Measurements from ENCODE around the gene ATP5MK.
"Not testable (repeated sequence)": the region's sequence is repeated elsewhere in the genome, so short reads cannot be mapped to it uniquely, and the experiment has no call there.

ATP5MK gene

GRCh38 chr10:103396067-103396788 lies at the start of gene ATP5MK, which contains the start of gene PDCD11:
ATP5MK (minus strand) TSS chr10:103396475; CDS start chr10:103392457, 4,018 bp downstream.
PDCD11 (plus strand) TSS chr10:103396626; CDS start chr10:103398427, 1,801 bp downstream.
- DNase-seq (ENCODE audit: low read depth in 2 of 2) = peak; percentile 92 to 96

- no peak for DNase-seq (ENCODE audit: low read depth in 2 of 2)
Observed at GRCh38 chr10:103445366-103445765, 49.1 kb upstream of the ATP5MK start.

GRCh38 chr10:103444478-103444877 lies 48.2 kb upstream of the ATP5MK start:
- no peak for DNase-seq (ENCODE audit: low read depth in 2 of 2)

- DNase-seq (ENCODE audit: low read depth in 2 of 2) = no peak
Observed at GRCh38 chr10:103443475-103444185, 47.4 kb upstream of the ATP5MK start.

GRCh38 chr10:103442031-103442461 lies 45.8 kb upstream of the ATP5MK start:
- DNase-seq (ENCODE audit: low read depth in 2 of 2) = no peak

- no peak for DNase-seq (ENCODE audit: low read depth in 2 of 2)
Observed at GRCh38 chr10:103441611-103442010, 45.3 kb upstream of the ATP5MK start.

GRCh38 chr10:103441206-103441605 lies 44.9 kb upstream of the ATP5MK start:
- no peak for DNase-seq (ENCODE audit: low read depth in 2 of 2)

- DNase-seq (ENCODE audit: low read depth in 2 of 2) = no peak
Observed at GRCh38 chr10:103440416-103440815, 44.1 kb upstream of the ATP5MK start.

GRCh38 chr10:103439776-103440175 lies 43.5 kb upstream of the ATP5MK start:
- DNase-seq (ENCODE audit: low read depth in 2 of 2) = no peak

- DNase-seq (ENCODE audit: low read depth in 2 of 2) = no peak
Observed at GRCh38 chr10:103433858-103434257, 37.6 kb upstream of the ATP5MK start.

- no peak for DNase-seq (ENCODE audit: low read depth in 2 of 2)
Observed at GRCh38 chr10:103431902-103432301, 35.6 kb upstream of the ATP5MK start.

- DNase-seq (ENCODE audit: low read depth in 2 of 2) = no peak
Observed at GRCh38 chr10:103429647-103430046, 33.4 kb upstream of the ATP5MK start.

- no peak for DNase-seq (ENCODE audit: low read depth in 2 of 2)
Observed at GRCh38 chr10:103428989-103429643, 32.8 kb upstream of the ATP5MK start.

GRCh38 chr10:103427866-103428265 lies 31.6 kb upstream of the ATP5MK start:
- DNase-seq (ENCODE audit: low read depth in 2 of 2) = no peak

- DNase-seq (ENCODE audit: low read depth in 2 of 2) = no peak
Observed at GRCh38 chr10:103423748-103424147, 27.5 kb upstream of the ATP5MK start.

- no peak for DNase-seq (ENCODE audit: low read depth in 2 of 2)
Observed at GRCh38 chr10:103419101-103419500, 22.8 kb upstream of the ATP5MK start.

- DNase-seq (ENCODE audit: low read depth in 2 of 2) = no peak
Observed at GRCh38 chr10:103417601-103418000, 21.3 kb upstream of the ATP5MK start.

GRCh38 chr10:103417148-103417469 lies 20.8 kb upstream of the ATP5MK start:
- DNase-seq (ENCODE audit: low read depth in 2 of 2) = not testable (repeated sequence)

- peak in 1 of 2 donors; percentile 25 for DNase-seq (ENCODE audit: low read depth in 2 of 2)
Observed at GRCh38 chr10:103416436-103417147, 20.3 kb upstream of the ATP5MK start.

- DNase-seq (ENCODE audit: low read depth in 2 of 2) = no peak
Observed at GRCh38 chr10:103415581-103415980, 19.3 kb upstream of the ATP5MK start.

- no peak for DNase-seq (ENCODE audit: low read depth in 2 of 2)
Observed at GRCh38 chr10:103413564-103413963, 17.3 kb upstream of the ATP5MK start.

Data from activated CD4-positive, alpha-beta T cell treated with anti-CD3 and anti-CD28 coated beads for 24 hours (primary cell).